GM23248 (cell line): ENCODE results near the gene SNAPC4.

Experiments
- EZH2 ChIP-seq: fragments of 200-600 bp; sonication (generic); IDR thresholded peaks from 2 replicates; pipeline ENCODE4 v1.6.1; 2018; ENCODE audit warnings: antibody characterized with exemption, mild to moderate bottlenecking; ENCODE audit not compliant: insufficient read depth, poor library complexity, severe bottlenecking
- EZH2phosphoT487 ChIP-seq: fragments of 200-600 bp; sonication (generic); IDR thresholded peaks from 2 replicates; pipeline ENCODE4 v1.6.1; 2018; ENCODE audit warnings: antibody characterized with exemption, moderate library complexity, mild to moderate bottlenecking, low read depth; ENCODE audit not compliant: insufficient read depth

DNA sequence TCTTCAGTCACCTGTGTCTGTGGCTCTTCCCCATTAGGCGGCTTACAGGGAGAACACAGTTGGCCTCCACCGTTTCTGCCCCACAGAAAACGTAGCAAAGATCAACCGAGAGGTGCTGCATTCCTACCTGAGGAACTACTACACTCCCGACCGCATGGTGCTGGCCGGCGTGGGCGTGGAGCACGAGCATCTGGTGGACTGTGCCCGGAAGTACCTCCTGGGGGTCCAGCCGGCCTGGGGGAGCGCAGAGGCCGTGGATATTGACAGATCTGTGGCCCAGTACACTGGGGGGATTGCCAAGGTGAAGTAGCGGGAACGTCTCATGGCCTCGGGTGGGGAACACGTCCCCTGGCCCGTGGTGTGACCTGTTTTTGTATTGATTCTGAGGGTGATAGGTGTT, 16.9 kb upstream of the SNAPC4 start:
- no peak for TF ChIP-seq EZH2phosphoT487
- no peak for TF ChIP-seq EZH2
